Measurements from ENCODE around the gene TBC1D22A. TPM values are rescaled to one million over a fixed set of nuclear protein-coding genes. Genes with fewer than 3 reads are reported as not detected.

TBC1D22A gene
- total and polyA plus RNA-seq, 2 donors: 11.8 to 25.7 TPM

DNA sequence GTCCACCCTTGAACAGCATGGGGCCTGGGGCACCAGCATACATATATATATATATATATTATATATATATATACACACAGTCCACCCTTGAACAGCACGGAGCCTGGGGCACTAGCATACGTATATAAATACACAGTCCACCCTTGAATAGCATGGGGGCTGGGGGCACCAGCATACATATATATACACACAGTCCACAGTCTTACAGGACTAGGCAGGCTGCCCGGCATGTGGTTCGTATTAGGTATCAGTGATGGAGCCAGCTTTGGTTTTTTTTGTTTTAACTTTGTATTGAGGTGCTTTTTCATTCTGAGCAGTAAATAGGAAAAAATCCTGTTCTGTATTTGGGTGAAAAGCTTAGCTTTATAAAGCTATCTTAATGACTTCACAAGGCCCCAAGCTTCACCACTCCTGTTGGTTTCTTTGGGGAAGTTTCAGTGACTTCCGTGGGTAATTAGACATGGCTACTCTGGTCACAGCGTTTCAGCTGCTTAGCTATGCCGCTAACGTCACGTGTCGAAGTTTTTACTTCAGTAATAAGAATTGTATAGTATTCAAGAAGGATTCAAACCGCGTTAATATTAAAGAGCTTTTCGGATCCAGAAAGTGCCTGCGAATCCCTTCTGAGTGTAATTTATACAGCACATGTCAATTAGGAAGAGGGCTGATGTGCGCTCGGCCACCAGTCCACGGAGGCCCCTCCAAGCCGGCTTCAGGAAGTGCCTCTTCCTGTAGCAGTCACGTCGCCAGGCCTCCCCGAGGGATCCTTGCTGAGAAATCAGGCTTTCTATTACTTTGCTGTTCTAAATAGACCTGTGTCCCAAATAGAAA lies 179.7 kb downstream of the TBC1D22A start:
- Histone ChIP-seq H3K36me3 (ENCODE audit: control insufficient read depth in 2 of 2, insufficient read depth in 2 of 2, low read length in 1 of 2) (no peaks in the 10 kb centered on the region), H3K9me3 (ENCODE audit: control insufficient read depth in 2 of 2, insufficient read depth in 1 of 2, low read length in 1 of 2) (no peaks in the 10 kb centered on the region), H3K27ac (ENCODE audit: low read depth in 1 of 2, low read length in 1 of 2) (peak overlapping the region; percentile 46 to 62), H3K4me1 (ENCODE audit: control insufficient read depth in 2 of 2, insufficient read depth in 2 of 2, low read length in 2 of 2) (peaks cover 0 to 14% of the 10 kb centered on the region in 2 donors), H3K4me3 (ENCODE audit: low read length in 2 of 2) (no peak overlapping the region), H3K27me3 (ENCODE audit: control insufficient read depth in 2 of 2, insufficient read depth in 1 of 2, low read length in 1 of 2) (no peaks in the 10 kb centered on the region)
- DNase-seq (ENCODE audit: low read depth in 6 of 9, low spot score in 9 of 9): no peak
- WGBS: 34% methylated on average over 21 of the region's 21 CpGs

DNA sequence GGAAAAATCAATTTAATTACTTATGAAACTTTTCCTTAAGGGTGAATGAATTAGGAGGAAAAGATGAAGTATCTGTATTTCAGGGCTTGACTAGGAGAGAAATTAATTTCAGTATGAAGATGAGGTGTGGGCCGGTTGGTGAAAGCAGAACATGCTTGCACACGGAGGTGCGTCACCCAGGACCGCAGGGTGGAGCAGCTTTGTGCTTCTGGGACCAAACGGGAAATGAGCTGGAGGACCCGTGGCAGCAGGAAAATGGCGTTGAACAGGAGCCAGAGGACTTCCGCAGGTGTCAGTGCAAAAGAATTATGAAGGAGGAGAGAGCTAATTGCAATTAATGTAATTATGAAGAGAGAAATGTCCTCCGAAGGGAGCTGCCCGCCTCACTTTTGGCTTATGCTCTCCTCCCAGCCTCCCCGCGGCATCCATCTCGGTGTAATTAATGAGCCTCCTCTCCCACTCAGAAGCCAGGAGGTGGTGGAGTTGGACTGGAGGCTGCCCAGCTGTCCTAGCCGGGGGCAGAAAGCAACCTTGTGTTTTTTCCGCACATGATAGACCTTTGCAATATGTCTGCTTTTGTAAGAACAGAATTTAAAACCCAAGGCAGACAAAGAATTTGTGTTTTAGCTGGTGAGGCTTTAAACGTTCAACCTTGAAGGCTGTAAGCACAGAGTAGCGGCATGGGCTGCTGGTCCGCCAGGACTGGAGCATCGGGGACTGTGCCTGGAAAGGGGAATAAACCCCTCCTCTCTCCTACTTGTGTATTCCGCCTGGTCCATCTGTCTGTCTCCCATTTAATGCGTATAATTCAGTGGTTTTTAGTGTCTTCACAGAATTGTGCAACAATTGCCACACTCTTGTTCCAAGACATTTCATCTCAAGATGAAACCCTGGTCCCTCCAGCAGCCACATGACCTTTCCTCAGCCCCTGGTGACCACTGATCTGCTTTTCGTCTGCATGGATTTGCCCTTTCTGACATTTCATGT lies 180.6 kb downstream of the TBC1D22A start:
- peaks cover 0 to 21% of the 10 kb centered on the region in 2 donors for H3K4me1 ChIP-seq (ENCODE audit: control insufficient read depth in 2 of 2, insufficient read depth in 2 of 2, low read length in 2 of 2)
- DNase-seq (ENCODE audit: low read depth in 6 of 9, low spot score in 9 of 9): peak in 1 of 9 donors; percentile 26
- no peaks in the 10 kb centered on the region for H3K9me3 ChIP-seq (ENCODE audit: control insufficient read depth in 2 of 2, insufficient read depth in 1 of 2, low read length in 1 of 2)
- H3K4me3 ChIP-seq (ENCODE audit: low read length in 2 of 2): no peak overlapping the region
- H3K27me3 ChIP-seq (ENCODE audit: control insufficient read depth in 2 of 2, insufficient read depth in 1 of 2, low read length in 1 of 2): no peaks in the 10 kb centered on the region
- WGBS: 68% methylated on average over 22 of the region's 22 CpGs
- H3K27ac ChIP-seq (ENCODE audit: low read depth in 1 of 2, low read length in 1 of 2): peak overlapping the region; percentile 46 to 62
- no peaks in the 10 kb centered on the region for H3K36me3 ChIP-seq (ENCODE audit: control insufficient read depth in 2 of 2, insufficient read depth in 2 of 2, low read length in 1 of 2)

DNA sequence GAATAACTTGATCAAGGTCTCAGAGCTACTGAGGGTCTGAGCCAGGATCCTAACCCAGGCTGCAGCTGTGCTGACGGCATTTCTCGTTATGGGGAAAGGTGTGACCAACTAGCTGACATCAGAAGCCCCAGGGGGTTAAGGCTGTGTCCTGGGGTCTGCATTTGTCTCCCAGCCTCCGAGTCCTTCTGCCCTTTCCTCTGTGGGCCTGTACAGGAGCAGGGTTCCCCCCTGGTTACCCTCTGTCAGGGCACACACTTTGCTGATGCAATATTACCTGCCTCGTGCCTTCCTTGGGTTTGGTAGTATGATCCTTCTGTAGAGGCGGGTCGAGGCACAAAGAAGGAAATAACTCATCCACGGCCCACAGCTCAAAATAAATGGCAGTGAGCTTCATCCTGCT lies 183.0 kb downstream of the TBC1D22A start:
- Histone ChIP-seq H3K4me1 (ENCODE audit: control insufficient read depth in 2 of 2, insufficient read depth in 2 of 2, low read length in 2 of 2) (peaks cover 0 to 21% of the 10 kb centered on the region in 2 donors), H3K27me3 (ENCODE audit: control insufficient read depth in 2 of 2, insufficient read depth in 1 of 2, low read length in 1 of 2) (no peaks in the 10 kb centered on the region), H3K4me3 (ENCODE audit: low read length in 2 of 2) (no peak overlapping the region), H3K36me3 (ENCODE audit: control insufficient read depth in 2 of 2, insufficient read depth in 2 of 2, low read length in 1 of 2) (peaks cover 0 to 9% of the 10 kb centered on the region in 2 donors), H3K9me3 (ENCODE audit: control insufficient read depth in 2 of 2, insufficient read depth in 1 of 2, low read length in 1 of 2) (no peaks in the 10 kb centered on the region), H3K27ac (ENCODE audit: low read depth in 1 of 2, low read length in 1 of 2) (no peak overlapping the region)
- 95% methylated on average over 7 of the region's 7 CpGs for WGBS
- DNase-seq (ENCODE audit: low read depth in 6 of 9, low spot score in 9 of 9): no peak

DNA sequence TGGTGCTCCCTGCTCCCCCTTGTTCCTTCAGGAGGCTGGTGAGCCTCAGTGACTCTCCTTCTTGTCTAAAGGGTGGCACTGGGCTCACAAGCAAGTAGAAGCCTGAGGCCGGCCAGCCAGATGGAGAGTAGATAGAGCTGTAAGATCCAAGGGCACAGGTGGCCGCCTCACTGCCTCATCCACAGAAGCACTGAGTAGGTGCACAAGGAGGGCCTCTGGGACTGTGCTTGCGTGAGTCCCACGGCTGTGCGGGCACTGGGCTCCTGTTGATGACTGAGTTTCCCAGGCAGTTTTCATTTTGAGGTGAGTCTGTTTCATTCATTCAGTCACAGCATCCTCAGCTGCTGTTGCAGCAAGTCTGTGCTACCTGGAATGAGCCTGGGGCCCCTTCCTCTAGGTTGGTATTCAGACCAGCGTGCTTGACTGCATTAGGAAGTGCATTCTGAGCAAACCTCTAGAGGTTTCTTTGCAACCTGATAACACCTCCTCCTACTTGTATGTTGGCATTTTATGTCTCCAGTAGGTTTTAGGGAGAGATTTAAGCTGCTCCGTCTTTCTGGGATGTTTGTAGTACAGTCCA lies 184.0 kb downstream of the TBC1D22A start:
- H3K27me3 ChIP-seq (ENCODE audit: control insufficient read depth in 2 of 2, insufficient read depth in 1 of 2, low read length in 1 of 2): no peaks in the 10 kb centered on the region
- no peak overlapping the region for H3K27ac ChIP-seq (ENCODE audit: low read depth in 1 of 2, low read length in 1 of 2)
- no peak overlapping the region for H3K4me3 ChIP-seq (ENCODE audit: low read length in 2 of 2)
- H3K4me1 ChIP-seq (ENCODE audit: control insufficient read depth in 2 of 2, insufficient read depth in 2 of 2, low read length in 2 of 2): peaks cover 0 to 21% of the 10 kb centered on the region in 2 donors
- no peaks in the 10 kb centered on the region for H3K9me3 ChIP-seq (ENCODE audit: control insufficient read depth in 2 of 2, insufficient read depth in 1 of 2, low read length in 1 of 2)
- DNase-seq (ENCODE audit: low read depth in 6 of 9, low spot score in 9 of 9): no peak
- H3K36me3 ChIP-seq (ENCODE audit: control insufficient read depth in 2 of 2, insufficient read depth in 2 of 2, low read length in 1 of 2): peaks cover 2 to 10% of the 10 kb centered on the region in 2 donors
- WGBS: 98% methylated on average over 7 of the region's 7 CpGs

DNA sequence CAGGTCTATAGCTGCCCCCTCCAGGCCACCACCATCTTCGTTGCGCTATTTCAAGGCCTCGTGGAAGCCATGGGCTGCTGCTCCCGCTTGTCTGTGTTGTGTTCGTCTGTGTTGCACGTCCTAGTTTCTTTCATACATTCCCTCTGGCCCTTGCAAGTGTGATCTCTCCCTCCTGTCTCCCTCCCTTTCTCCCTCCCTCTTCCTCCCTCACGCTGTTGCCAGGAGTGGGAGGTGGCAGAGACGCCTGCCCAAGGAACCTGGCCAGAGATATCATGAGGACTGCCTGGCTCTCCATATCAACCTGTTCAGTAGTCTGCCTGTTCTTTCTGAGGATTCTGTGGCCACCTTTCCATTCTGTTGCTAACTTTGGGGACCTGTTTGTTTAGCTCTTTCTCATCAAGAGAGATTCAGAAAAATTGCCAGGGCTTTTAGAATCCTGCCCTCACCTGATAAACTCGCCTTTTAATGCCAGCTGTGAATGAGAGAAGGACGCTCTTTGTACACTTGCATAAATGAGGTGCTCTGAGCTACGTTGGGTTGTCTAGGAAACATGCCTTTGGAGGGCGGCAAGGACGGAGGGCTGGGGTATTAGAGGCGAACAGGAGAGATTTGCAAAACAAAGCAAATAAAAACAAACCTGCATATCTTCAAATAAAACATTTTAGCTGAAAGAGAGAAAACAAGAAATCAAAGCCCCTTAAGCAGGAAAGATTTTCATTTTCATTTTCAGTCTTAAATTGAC lies 185.2 kb downstream of the TBC1D22A start:
- Histone ChIP-seq H3K4me1 (ENCODE audit: control insufficient read depth in 2 of 2, insufficient read depth in 2 of 2, low read length in 2 of 2) (peaks cover 0 to 14% of the 10 kb centered on the region in 2 donors), H3K4me3 (ENCODE audit: low read length in 2 of 2) (no peak overlapping the region), H3K27ac (ENCODE audit: low read depth in 1 of 2, low read length in 1 of 2) (no peak overlapping the region), H3K36me3 (ENCODE audit: control insufficient read depth in 2 of 2, insufficient read depth in 2 of 2, low read length in 1 of 2) (peaks cover 2 to 10% of the 10 kb centered on the region in 2 donors), H3K9me3 (ENCODE audit: control insufficient read depth in 2 of 2, insufficient read depth in 1 of 2, low read length in 1 of 2) (no peaks in the 10 kb centered on the region), H3K27me3 (ENCODE audit: control insufficient read depth in 2 of 2, insufficient read depth in 1 of 2, low read length in 1 of 2) (no peaks in the 10 kb centered on the region)
- WGBS: 96% methylated on average over 14 of the region's 14 CpGs
- DNase-seq (ENCODE audit: low read depth in 6 of 9, low spot score in 9 of 9): no peak

DNA sequence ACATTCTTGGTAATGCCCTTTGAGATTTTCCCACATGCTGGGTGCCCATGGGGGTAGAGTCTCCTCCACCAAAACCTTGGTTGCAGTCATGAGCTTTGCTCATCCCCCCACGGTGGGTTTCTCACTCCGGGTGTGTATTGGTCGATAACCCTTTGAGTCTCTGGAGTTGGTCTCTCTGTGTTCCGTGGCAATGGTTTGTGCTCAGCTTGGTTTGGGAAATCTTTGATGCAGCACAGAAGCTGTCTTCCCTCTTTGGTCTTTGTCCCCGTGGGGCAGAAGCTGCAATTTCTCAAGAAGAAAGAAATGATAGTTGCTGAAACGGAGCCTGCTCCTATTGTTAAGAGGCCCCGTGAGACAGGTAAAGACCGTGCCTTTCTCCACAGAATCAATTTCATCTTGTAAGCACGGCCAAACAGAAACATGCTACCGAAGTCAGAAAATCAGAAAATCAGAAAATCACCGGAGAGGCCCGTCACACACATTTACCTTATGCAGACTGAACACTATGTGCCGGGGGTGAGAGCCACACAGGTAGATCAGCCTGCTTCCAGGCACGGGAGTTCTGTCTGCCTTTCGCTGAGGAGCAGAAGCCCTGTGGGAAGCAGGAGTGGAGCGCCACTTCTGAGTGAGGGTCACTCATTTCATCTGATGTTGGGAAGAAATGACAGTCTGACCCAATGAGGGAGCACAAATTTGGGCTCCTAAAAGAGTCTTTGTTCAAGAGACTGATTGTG lies 186.1 kb downstream of the TBC1D22A start:
- Histone ChIP-seq H3K4me1 (ENCODE audit: control insufficient read depth in 2 of 2, insufficient read depth in 2 of 2, low read length in 2 of 2) (peaks cover 0 to 11% of the 10 kb centered on the region in 2 donors), H3K4me3 (ENCODE audit: low read length in 2 of 2) (no peak overlapping the region)
- 97% methylated on average over 16 of the region's 16 CpGs for WGBS

DNA sequence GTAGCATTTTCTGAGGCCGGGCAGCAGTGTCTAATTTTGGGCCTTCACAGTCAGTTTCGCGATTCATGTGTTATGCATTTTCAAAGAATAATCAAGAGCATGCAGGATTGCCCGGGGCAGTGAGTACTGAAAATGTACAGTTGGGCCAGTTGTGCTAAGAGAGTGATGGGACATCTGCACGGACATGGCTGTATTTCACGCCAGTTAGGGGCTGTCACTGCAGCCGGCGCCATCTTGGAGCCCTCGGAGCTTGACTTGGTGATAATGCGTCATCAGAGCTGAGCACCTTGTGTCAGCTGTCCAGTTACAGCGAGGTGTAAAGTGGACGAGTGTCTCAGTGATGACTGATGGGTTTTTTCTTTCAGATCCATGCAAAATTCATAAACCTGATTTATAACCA lies 188.9 kb downstream of the TBC1D22A start:
- Histone ChIP-seq H3K4me3 (ENCODE audit: low read length in 2 of 2) (no peak overlapping the region), H3K36me3 (ENCODE audit: control insufficient read depth in 2 of 2, insufficient read depth in 2 of 2, low read length in 1 of 2) (peaks cover 2 to 10% of the 10 kb centered on the region in 2 donors), H3K9me3 (ENCODE audit: control insufficient read depth in 2 of 2, insufficient read depth in 1 of 2, low read length in 1 of 2) (no peaks in the 10 kb centered on the region), H3K27ac (ENCODE audit: low read depth in 1 of 2, low read length in 1 of 2) (no peak overlapping the region), H3K27me3 (ENCODE audit: control insufficient read depth in 2 of 2, insufficient read depth in 1 of 2, low read length in 1 of 2) (no peaks in the 10 kb centered on the region), H3K4me1 (ENCODE audit: control insufficient read depth in 2 of 2, insufficient read depth in 2 of 2, low read length in 2 of 2) (peaks cover 0 to 11% of the 10 kb centered on the region in 2 donors)
- no peak for DNase-seq (ENCODE audit: low read depth in 6 of 9, low spot score in 9 of 9)
- WGBS: 95% methylated on average over 12 of the region's 12 CpGs

More for the DNA sequence above, 186.1 kb downstream of the TBC1D22A start:
- H3K36me3 ChIP-seq (ENCODE audit: control insufficient read depth in 2 of 2, insufficient read depth in 2 of 2, low read length in 1 of 2): peaks cover 2 to 10% of the 10 kb centered on the region in 2 donors
- DNase-seq (ENCODE audit: low read depth in 6 of 9, low spot score in 9 of 9): no peak
- no peaks in the 10 kb centered on the region for H3K9me3 ChIP-seq (ENCODE audit: control insufficient read depth in 2 of 2, insufficient read depth in 1 of 2, low read length in 1 of 2)
- no peaks in the 10 kb centered on the region for H3K27me3 ChIP-seq (ENCODE audit: control insufficient read depth in 2 of 2, insufficient read depth in 1 of 2, low read length in 1 of 2)
- no peak overlapping the region for H3K27ac ChIP-seq (ENCODE audit: low read depth in 1 of 2, low read length in 1 of 2)

DNA sequence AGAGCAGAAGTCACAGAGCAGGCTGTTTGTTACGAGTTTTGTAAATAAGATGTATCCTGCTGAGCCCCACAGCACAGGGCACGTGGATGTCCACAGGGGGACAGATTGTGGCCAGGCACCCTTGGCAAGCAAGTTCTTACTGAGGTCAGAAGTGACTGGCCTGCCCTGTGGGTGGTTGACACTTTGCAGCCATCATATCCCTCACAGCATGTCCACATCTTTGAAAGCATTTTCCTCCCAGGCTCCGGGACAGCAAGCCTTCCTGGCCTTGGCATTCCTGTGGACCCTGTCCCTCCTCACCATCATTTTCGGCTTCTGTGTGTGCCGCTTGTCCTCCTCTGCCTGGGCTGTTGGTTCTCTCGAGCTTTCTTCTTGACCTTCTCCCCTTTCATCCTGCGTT lies 189.5 kb downstream of the TBC1D22A start:
- 98% methylated on average over 7 of the region's 7 CpGs for WGBS
- Histone ChIP-seq H3K36me3 (ENCODE audit: control insufficient read depth in 2 of 2, insufficient read depth in 2 of 2, low read length in 1 of 2) (peaks cover 2 to 16% of the 10 kb centered on the region in 2 donors), H3K4me3 (ENCODE audit: low read length in 2 of 2) (no peak overlapping the region), H3K9me3 (ENCODE audit: control insufficient read depth in 2 of 2, insufficient read depth in 1 of 2, low read length in 1 of 2) (no peaks in the 10 kb centered on the region), H3K27ac (ENCODE audit: low read depth in 1 of 2, low read length in 1 of 2) (no peak overlapping the region), H3K27me3 (ENCODE audit: control insufficient read depth in 2 of 2, insufficient read depth in 1 of 2, low read length in 1 of 2) (no peaks in the 10 kb centered on the region), H3K4me1 (ENCODE audit: control insufficient read depth in 2 of 2, insufficient read depth in 2 of 2, low read length in 2 of 2) (peaks cover 4 to 7% of the 10 kb centered on the region in 2 donors)
- no peak for DNase-seq (ENCODE audit: low read depth in 6 of 9, low spot score in 9 of 9)
